Subcutaneous abdominal adipose tissue (tissue), 5 donors: Measurements from ENCODE around the gene GRIK4.
"Not testable (repeated sequence)": the region's sequence is repeated elsewhere in the genome, so short reads cannot be mapped to it uniquely, and the experiment has no call there.

Experiments used
- H3K27ac ChIP-seq: one replicate; pipeline ENCODE4 v1.7.0; 2013; ENCODE audit warnings: low read depth, mild to moderate bottlenecking, inconsistent platforms, low read length, moderate library complexity
- H3K27me3 ChIP-seq, 5 donors: one replicate each; pipeline ENCODE4 v1.7.0; 2013; ENCODE audit warnings: low read length in 5 of 5, inconsistent platforms in 1 of 5; ENCODE audit not compliant: control insufficient read depth in 5 of 5, insufficient read depth in 4 of 5
- H3K36me3 ChIP-seq, 5 donors: one replicate each; pipeline ENCODE4 v1.7.0; 2013; ENCODE audit warnings: low read length in 5 of 5; ENCODE audit not compliant: control insufficient read depth in 5 of 5, insufficient read depth in 5 of 5
- H3K4me1 ChIP-seq, 5 donors: one replicate each; pipeline ENCODE4 v1.7.0; 2013; ENCODE audit warnings: low read length in 5 of 5, mild to moderate bottlenecking in 3 of 5, moderate library complexity in 1 of 5; ENCODE audit not compliant: control insufficient read depth in 5 of 5, insufficient read depth in 5 of 5
- H3K4me3 ChIP-seq, 5 donors: one replicate each; pipeline ENCODE4 v1.7.0; 2013; ENCODE audit warnings: low read length in 5 of 5, low read depth in 1 of 5
- H3K9ac ChIP-seq, 5 donors: one replicate each; pipeline ENCODE4 v1.7.0; 2013; ENCODE audit warnings: low read length in 5 of 5, mild to moderate bottlenecking in 4 of 5, moderate library complexity in 3 of 5
- H3K9me3 ChIP-seq, 5 donors: one replicate each; pipeline ENCODE4 v1.7.0; 2013; ENCODE audit warnings: low read length in 5 of 5; ENCODE audit not compliant: control insufficient read depth in 5 of 5
- donor health status: healthy.
- donor health status: healthy.
- donor health status: healthy.
- donor health status: healthy.
- donor health status: healthy.

Gene GRIK4

DNA sequence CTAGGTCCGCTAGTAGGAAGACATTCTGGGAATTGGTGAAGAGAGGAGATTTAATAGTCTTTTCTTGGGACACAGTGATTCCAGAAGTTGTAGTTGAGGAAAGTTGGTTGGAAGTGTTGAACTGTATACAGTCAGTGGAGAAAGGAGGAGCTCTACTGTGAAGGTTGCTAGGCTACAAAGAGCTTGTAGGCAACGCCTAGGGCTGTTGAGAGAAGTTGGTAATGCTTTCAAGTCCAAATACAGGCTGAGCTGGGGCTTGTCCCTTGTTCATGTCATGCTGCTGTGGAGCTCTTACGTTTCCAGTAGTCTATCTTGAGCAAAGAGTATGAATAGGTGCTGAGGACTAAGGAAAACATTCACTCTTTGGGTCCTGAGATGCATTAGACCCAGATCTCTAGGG is 513.4 kb downstream of the GRIK4 start:
- Histone ChIP-seq H3K4me1 (peaks cover 4 to 24% (median 17%) of the 10 kb centered on the region in 5 donors), H3K27ac (no peak overlapping the region), H3K4me3 (peak overlapping the region; percentile 75 to 90 (median 80)), H3K36me3 (no peaks in the 10 kb centered on the region), H3K27me3 (no peaks in the 10 kb centered on the region), H3K9ac (peak overlapping the region in 4 of 5 donors; percentile 75 to 88 (median 78)), H3K9me3 (no peaks in the 10 kb centered on the region)

DNA sequence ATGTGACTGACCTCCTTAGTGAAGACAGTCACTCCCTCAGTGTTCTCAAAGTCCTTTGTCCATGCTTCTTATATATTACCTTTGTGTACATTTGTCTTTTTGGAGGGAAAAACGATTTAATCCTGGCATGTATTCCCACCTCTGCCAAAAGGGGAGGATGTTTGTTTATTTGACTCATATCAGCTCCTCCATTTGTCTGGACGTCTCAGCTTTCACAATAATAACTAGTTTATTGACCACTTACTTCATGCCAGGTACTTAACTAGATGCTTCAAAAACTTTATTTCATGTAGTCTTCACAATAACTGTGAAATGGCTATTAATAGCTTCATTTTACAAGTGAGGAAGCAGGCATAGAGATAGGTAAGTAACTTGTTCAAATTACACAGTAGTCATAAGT is 517.6 kb downstream of the GRIK4 start:
- Histone ChIP-seq H3K9me3 (no peaks in the 10 kb centered on the region), H3K4me3 (no peak overlapping the region), H3K27me3 (no peaks in the 10 kb centered on the region), H3K9ac (no peak overlapping the region), H3K36me3 (no peaks in the 10 kb centered on the region), H3K4me1 (peaks cover 4 to 21% (median 17%) of the 10 kb centered on the region in 5 donors), H3K27ac (no peak overlapping the region)

DNA sequence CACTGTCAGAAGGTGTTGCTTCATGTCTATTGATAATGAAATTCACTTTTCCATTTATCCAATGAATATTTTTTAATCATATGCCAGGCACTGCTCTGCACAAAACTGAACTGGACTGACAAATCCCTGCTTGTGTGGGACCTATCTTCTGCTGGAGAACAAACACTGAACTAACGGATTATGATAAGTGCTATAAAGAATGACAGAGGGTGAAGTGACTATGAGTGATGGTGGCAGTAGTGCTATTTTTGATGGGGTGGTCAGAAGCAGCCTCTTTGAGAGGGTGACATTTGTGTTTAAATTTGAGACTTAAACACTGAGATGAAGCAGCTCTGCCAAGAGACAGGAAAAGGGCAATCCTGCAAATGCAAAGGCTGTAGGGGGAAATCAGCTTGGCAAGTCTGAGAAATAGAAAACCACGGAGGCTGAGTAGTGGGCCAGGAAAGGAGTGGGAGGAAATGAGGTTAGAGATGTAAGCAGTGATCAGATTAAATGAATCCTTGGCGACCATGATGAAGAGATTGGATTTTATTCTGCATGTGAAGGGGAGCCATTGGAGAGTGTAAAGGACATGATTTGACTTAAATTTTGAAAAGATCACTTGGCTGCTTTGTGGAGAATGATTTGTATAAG is 518.4 kb downstream of the GRIK4 start:
- Histone ChIP-seq H3K27me3 (no peaks in the 10 kb centered on the region), H3K36me3 (no peaks in the 10 kb centered on the region), H3K9me3 (no peaks in the 10 kb centered on the region), H3K9ac (no peak overlapping the region), H3K27ac (no peak overlapping the region), H3K4me1 (peaks cover 2 to 13% (median 9%) of the 10 kb centered on the region in 5 donors), H3K4me3 (no peak overlapping the region)

DNA sequence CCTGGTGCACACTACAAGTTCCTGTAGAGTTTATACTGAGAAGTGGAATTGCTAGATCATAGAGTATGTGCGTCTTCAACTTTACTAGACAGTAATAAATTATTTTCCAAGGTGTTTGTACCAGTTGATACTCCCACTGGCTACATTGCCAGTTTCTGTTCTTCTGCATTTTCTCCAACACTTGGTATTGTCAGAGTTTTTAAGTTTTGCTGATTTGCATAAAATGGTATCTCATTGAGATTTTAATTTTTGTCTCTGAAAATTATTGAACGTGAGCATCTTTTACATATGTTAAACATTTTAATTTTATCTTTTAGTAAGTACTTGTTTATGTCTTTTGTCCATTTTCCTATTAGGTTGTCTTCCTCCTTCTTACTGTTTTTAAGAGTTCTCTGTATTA is 519.6 kb downstream of the GRIK4 start:
- Histone ChIP-seq H3K27ac (no peak overlapping the region), H3K36me3 (no peaks in the 10 kb centered on the region), H3K27me3 (no peaks in the 10 kb centered on the region), H3K9me3 (no peaks in the 10 kb centered on the region), H3K4me3 (no peak overlapping the region), H3K4me1 (peaks cover 0 to 8% (median 2%) of the 10 kb centered on the region in 5 donors), H3K9ac (no peak overlapping the region)

DNA sequence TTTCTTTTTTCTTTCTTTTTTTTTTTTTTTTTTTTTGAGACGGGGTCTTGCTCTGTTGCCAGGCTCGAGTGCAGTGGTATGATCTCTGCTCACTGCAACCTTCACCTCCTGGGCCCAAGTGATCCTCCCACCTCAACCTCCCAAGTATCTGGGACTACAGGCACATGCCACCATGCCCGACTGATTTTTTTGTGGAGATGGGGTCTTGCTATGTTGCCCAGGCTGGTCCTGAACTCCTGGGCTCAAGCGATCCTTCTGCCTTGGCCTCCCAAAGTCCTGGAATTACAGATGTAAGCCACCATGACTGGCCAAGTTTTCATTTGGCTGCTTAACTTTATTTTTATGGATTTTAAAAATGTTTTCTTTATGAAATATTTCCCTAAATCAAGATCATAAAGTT is 520.1 kb downstream of the GRIK4 start:
- not testable (repeated sequence) for H3K27me3 ChIP-seq, H3K36me3 ChIP-seq, H3K4me3 ChIP-seq, H3K27ac ChIP-seq, H3K9ac ChIP-seq, H3K4me1 ChIP-seq, H3K9me3 ChIP-seq

DNA sequence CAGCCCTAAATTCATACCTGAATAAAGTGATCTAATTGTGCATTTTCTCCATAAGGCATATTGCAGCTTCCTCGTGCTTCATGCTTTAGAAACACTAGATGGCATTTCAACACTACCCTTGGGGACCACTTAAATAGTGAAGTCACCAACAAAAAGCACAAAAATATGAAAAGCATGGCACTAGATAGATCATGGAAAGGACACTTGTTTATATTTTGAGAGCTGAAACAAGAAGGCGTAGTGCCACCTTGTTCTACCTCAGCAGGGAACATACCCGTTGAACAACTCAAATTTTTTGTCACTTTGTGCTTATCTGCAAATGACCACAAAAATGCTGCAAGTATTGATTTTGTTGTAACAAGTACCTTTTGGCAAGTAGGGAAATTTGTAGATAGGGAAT is 521.0 kb downstream of the GRIK4 start:
- no peak overlapping the region for H3K4me3 ChIP-seq
- H3K9ac ChIP-seq: no peak overlapping the region
- peaks cover 0 to 8% (median 2%) of the 10 kb centered on the region in 5 donors for H3K4me1 ChIP-seq
- no peaks in the 10 kb centered on the region for H3K36me3 ChIP-seq
- H3K27me3 ChIP-seq: no peaks in the 10 kb centered on the region
- H3K27ac ChIP-seq: no peak overlapping the region
- H3K9me3 ChIP-seq: no peaks in the 10 kb centered on the region

DNA sequence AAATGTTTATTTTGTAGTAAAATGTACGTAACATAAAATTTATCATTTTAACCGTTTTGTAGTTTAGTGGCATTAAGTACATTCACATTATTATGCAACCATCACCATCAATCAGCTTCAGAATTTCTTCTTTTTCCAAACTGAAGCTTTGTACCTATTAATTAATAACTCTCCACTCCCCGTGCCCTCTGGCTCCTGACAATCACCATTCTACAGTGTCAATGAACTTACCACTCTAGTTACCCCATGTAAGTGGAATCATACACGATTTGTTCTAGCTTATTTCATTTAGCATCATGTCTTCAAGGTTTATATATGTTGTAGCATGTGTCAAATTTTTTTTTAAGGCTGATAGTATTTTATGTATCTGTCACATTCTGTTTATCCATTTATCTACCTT is 522.1 kb downstream of the GRIK4 start:
- Histone ChIP-seq H3K27ac (no peak overlapping the region), H3K9me3 (no peaks in the 10 kb centered on the region), H3K4me3 (no peak overlapping the region), H3K4me1 (peaks cover 0 to 8% (median 2%) of the 10 kb centered on the region in 5 donors), H3K36me3 (no peaks in the 10 kb centered on the region), H3K27me3 (no peaks in the 10 kb centered on the region), H3K9ac (no peak overlapping the region)

DNA sequence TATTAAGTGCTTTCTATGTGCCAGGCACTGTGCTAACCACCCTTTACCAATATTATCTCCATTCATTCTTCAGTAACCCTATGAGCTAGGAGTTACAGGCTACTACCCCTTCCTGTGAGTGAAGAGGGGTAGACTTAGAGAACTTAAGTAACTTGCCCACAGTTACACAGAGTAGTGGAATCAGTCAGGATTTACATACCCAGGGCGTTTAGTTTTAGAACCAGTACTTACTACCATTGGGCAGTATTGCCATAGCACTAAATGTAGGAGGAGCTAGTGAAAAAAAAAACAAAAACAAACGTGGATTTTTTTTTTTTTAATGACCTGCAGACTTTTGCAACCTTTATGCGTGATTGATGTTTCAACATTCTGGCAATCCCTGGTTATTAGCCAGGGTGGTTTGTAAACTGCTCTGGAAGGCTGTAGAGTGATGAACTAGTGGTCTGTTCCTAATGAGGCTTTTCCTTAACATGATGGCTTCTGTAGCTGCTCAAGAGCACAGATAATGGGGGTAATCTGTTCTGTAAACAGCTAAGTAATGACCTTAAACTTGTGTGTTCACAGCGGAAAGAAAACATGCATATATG is 523.7 kb downstream of the GRIK4 start:
- no peaks in the 10 kb centered on the region for H3K27me3 ChIP-seq
- no peak overlapping the region for H3K9ac ChIP-seq
- no peaks in the 10 kb centered on the region for H3K36me3 ChIP-seq
- H3K9me3 ChIP-seq: no peaks in the 10 kb centered on the region
- H3K4me1 ChIP-seq: peaks cover 0 to 8% (median 4%) of the 10 kb centered on the region in 5 donors
- no peak overlapping the region for H3K4me3 ChIP-seq
- no peak overlapping the region for H3K27ac ChIP-seq

DNA sequence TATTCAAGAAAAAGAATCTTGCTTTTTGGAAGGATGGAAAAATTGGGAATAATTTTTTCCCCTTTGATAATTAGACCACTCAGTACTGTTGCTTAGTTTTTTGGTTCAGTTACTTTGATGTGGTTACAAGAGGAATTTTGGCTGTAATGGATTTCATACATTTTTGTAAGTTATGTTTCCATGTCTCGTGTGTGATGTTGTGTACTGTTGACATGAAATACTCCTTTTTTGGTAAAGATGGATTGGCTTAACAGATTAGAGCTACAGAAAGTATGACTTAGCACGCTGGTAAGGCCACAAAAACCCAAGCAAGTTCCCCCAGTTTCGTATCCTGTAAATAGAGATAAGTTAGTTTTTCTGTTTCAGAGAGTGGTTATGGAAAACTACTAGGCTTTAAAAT is 524.2 kb downstream of the GRIK4 start:
- no peaks in the 10 kb centered on the region for H3K27me3 ChIP-seq
- H3K36me3 ChIP-seq: no peaks in the 10 kb centered on the region
- H3K4me3 ChIP-seq: no peak overlapping the region
- H3K9me3 ChIP-seq: no peaks in the 10 kb centered on the region
- H3K4me1 ChIP-seq: peaks cover 0 to 8% (median 4%) of the 10 kb centered on the region in 5 donors
- H3K9ac ChIP-seq: no peak overlapping the region
- no peak overlapping the region for H3K27ac ChIP-seq

DNA sequence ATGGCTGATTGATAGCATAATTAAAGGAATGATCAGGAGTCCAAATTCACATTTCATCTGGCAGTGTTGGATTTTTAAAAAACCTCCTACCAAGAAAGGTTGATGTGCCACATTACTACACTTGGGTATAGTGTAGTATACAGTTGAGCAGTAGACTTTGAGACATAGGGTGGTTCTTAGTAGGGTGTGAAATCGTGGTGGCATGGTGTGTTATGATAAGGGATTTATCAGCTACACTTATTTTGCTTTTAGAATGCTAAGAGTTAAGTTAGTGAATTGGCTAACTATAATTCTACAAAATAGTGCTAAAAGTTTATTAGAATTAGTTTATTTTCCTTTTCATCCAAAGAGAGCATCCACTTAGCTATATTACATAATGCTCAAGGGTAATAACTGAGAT is 525.5 kb downstream of the GRIK4 start:
- Histone ChIP-seq H3K4me1 (peaks cover 0 to 8% (median 4%) of the 10 kb centered on the region in 5 donors), H3K9ac (no peak overlapping the region), H3K4me3 (no peak overlapping the region), H3K27ac (no peak overlapping the region), H3K36me3 (no peaks in the 10 kb centered on the region), H3K9me3 (no peaks in the 10 kb centered on the region), H3K27me3 (no peaks in the 10 kb centered on the region)
